Liver (tissue), 9 donors: ENCODE measurements around the gene RUSC2. TPM values are rescaled to one million over a fixed set of nuclear protein-coding genes. Genes with fewer than 3 reads are reported as not detected.
"Not testable (repeated sequence)": the region's sequence is repeated elsewhere in the genome, so short reads cannot be mapped to it uniquely, and the experiment has no call there.

Experiments
- DNase-seq: peaks from one replicate; pipeline ENCODE4 v3.0.0-alpha.2; 2017; ENCODE audit warnings: low spot score
- H3K27ac ChIP-seq, 2 donors: one replicate each; pipeline ENCODE4 v1.7.0; 2013; ENCODE audit warnings: inconsistent platforms in 2 of 2, low read length in 2 of 2, control low read depth in 1 of 2, low read depth in 1 of 2, mild to moderate bottlenecking in 1 of 2
- H3K27me3 ChIP-seq, 4 donors: one replicate each; pipeline versions ENCODE4 v1.6.1 to v1.7.0; 2013; ENCODE audit warnings: low read length in 3 of 4, inconsistent platforms in 1 of 4, mild to moderate bottlenecking in 1 of 4, moderate library complexity in 1 of 4; ENCODE audit not compliant: control insufficient read depth in 4 of 4, insufficient read depth in 4 of 4
- H3K36me3 ChIP-seq, 4 donors: one replicate each; pipeline versions ENCODE4 v1.6.1 to v1.7.0; 2013; ENCODE audit warnings: low read length in 3 of 4, mild to moderate bottlenecking in 3 of 4, low read depth in 1 of 4, moderate library complexity in 1 of 4; ENCODE audit not compliant: control insufficient read depth in 4 of 4, insufficient read depth in 3 of 4
- H3K4me1 ChIP-seq, 4 donors: one replicate each; pipeline versions ENCODE4 v1.6.1 to v1.7.0; 2013; ENCODE audit warnings: low read length in 3 of 4, mild to moderate bottlenecking in 3 of 4, moderate library complexity in 1 of 4; ENCODE audit not compliant: control insufficient read depth in 4 of 4, insufficient read depth in 4 of 4
- H3K4me3 ChIP-seq, 3 donors: one replicate each; pipeline versions ENCODE4 v1.6.1 to v1.7.0; 2013; ENCODE audit warnings: low read length in 3 of 3, control low read depth in 1 of 3, low read depth in 1 of 3, mild to moderate bottlenecking in 1 of 3
- H3K9ac ChIP-seq, 2 donors: one replicate each; pipeline ENCODE4 v1.7.0; 2013; ENCODE audit warnings: low read length in 2 of 2, mild to moderate bottlenecking in 2 of 2, moderate library complexity in 2 of 2, control low read depth in 1 of 2, low read depth in 1 of 2
- H3K9me3 ChIP-seq, 4 donors: one replicate each; pipeline versions ENCODE4 v1.6.1 to v1.7.0; 2013; ENCODE audit warnings: low read length in 3 of 4; ENCODE audit not compliant: control insufficient read depth in 4 of 4
- CTCF ChIP-seq: fragments of 150-350 bp; IDR thresholded peaks from 2 replicates; pipeline ENCODE4 v1.5.1; 2017; ENCODE audit warnings: improper control_type of control experiment, low read depth, low read length; ENCODE audit not compliant: missing input control
- EGR1 ChIP-seq, 2 donors: IDR thresholded peaks; 2 replicates each; pipeline ENCODE4 v1.6.1; 2016 to 2018; ENCODE audit warnings: antibody characterized with exemption in 2 of 2, low read depth in 2 of 2
- FOXA1 ChIP-seq: IDR thresholded peaks from 2 replicates; pipeline ENCODE4 v1.6.1; 2016; ENCODE audit warnings: antibody characterized with exemption
- FOXA2 ChIP-seq: IDR thresholded peaks from 2 replicates; pipeline ENCODE4 v1.6.1; 2016; ENCODE audit warnings: antibody characterized with exemption
- GABPA ChIP-seq, 2 donors: IDR thresholded peaks in 1 of 2; conservative IDR thresholded peaks in 1 of 2; 2 replicates each; pipeline ENCODE4 v1.6.1; 2016; ENCODE audit warnings: antibody characterized with exemption in 2 of 2, mild to moderate bottlenecking in 1 of 2, moderate library complexity in 1 of 2
- HNF4A ChIP-seq, 2 donors: conservative IDR thresholded peaks; 2 replicates each; pipeline ENCODE4 v1.6.1; 2016; ENCODE audit warnings: antibody characterized with exemption in 2 of 2, mild to moderate bottlenecking in 2 of 2
- HNF4G ChIP-seq: IDR thresholded peaks from 2 replicates; pipeline ENCODE4 v1.6.1; 2016; ENCODE audit warnings: antibody characterized with exemption
- JUND ChIP-seq, 2 donors: IDR thresholded peaks; 2 replicates each; pipeline ENCODE4 v1.6.1; 2016; ENCODE audit warnings: antibody characterized with exemption in 2 of 2
- MAX ChIP-seq: IDR thresholded peaks from 2 replicates; pipeline ENCODE4 v1.6.1; 2016; ENCODE audit warnings: antibody characterized with exemption
- NR2F2 ChIP-seq: IDR thresholded peaks from 2 replicates; pipeline ENCODE4 v1.6.1; 2016; ENCODE audit warnings: antibody characterized with exemption
- RAD21 ChIP-seq, 2 donors: IDR thresholded peaks; 2 replicates each; pipeline ENCODE4 v1.6.1; 2016; ENCODE audit warnings: antibody characterized with exemption in 2 of 2, mild to moderate bottlenecking in 2 of 2
- REST ChIP-seq: IDR thresholded peaks from 2 replicates; pipeline ENCODE4 v1.6.1; 2016; ENCODE audit warnings: antibody characterized with exemption, mild to moderate bottlenecking
- RXRA ChIP-seq, 2 donors: IDR thresholded peaks; 2 replicates each; pipeline ENCODE4 v1.6.1; 2017 to 2018; ENCODE audit warnings: antibody characterized with exemption in 2 of 2, mild to moderate bottlenecking in 1 of 2
- SP1 ChIP-seq: IDR thresholded peaks from 2 replicates; pipeline ENCODE4 v1.6.1; 2018; ENCODE audit warnings: antibody characterized with exemption, mild to moderate bottlenecking
- TAF1 ChIP-seq: conservative IDR thresholded peaks from 2 replicates; pipeline ENCODE4 v1.6.1; 2016; ENCODE audit warnings: antibody characterized with exemption, mild to moderate bottlenecking
- YY1 ChIP-seq: IDR thresholded peaks from 2 replicates; pipeline ENCODE4 v1.6.1; 2016; ENCODE audit warnings: antibody characterized with exemption, mild to moderate bottlenecking
- WGBS: extraction: QIAGEN DNeasy Blood & Tissue Kit; methylation state at CpG from one replicate; pipeline ENCODE4 v1.1.7; 2013; 5-methylcytosine and 5-hydroxymethylcytosine counted together
- polyA plus RNA-seq, 2 donors: library from polyadenylated mRNA; stranded (reverse) in 1 of 2; unstranded in 1 of 2; fragments of 200-250 nt in 1 of 2; fragments of >200 nt in 1 of 2; fragmentation: Nextera tagmentation in 1 of 2; extraction: Ambion mirVana in 1 of 2; gene quantifications; one replicate each; pipeline versions ENCODE4 v1.2.1 to v1.2.3, GENCODE V29; 2013 to 2015
- total RNA-seq, 2 donors: library from RNA; depleted of rRNA; stranded (reverse); fragments of >200 nt; gene quantifications; one replicate each; pipeline ENCODE4 v1.2.3, GENCODE V29; 2014
- TF ChIP-seq, protein P1 (sequence below): IDR thresholded peaks from 2 replicates; pipeline ENCODE4 v1.6.1; 2016; ENCODE audit warnings: antibody characterized with exemption
- TF ChIP-seq, protein P2 (sequence below): IDR thresholded peaks from 2 replicates; pipeline ENCODE4 v1.6.1; 2016; ENCODE audit warnings: antibody characterized with exemption
- donor health status: healthy.
- donor health status: healthy.
- donor health status: healthy.
- donor health status: healthy.
- donor health status: healthy.

Gene RUSC2
- total and polyA plus RNA-seq, 4 donors: 2.1 to 6.3 (median 4.3) TPM

GRCh38 chr9:35490910-35491465, 1.1 kb downstream of the RUSC2 start:
- H3K4me1 ChIP-seq: peaks cover 5 to 26% (median 12%) of the 10 kb centered on the region in 4 donors
- peak overlapping the region; percentile 31 to 75 for H3K9ac ChIP-seq
- TF ChIP-seq, protein P1, sequence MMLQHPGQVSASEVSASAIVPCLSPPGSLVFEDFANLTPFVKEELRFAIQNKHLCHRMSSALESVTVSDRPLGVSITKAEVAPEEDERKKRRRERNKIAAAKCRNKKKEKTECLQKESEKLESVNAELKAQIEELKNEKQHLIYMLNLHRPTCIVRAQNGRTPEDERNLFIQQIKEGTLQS: no peak
- TF ChIP-seq REST (no peak), TAF1 (no peak), MAX (no peak), RAD21 (IDR thresholded peaks at IDR 0.05) (no peak), HNF4G (no peak), HNF4A (conservative IDR thresholded peaks at IDR 0.05) (no peak), FOXA2 (no peak), SP1 (no peak), RXRA (IDR thresholded peaks at IDR 0.05) (no peak), EGR1 (IDR thresholded peaks at IDR 0.05; ENCODE audit: low read depth in 2 of 2) (no peak), FOXA1 (no peak), CTCF (no peak), GABPA (IDR thresholded peaks at IDR 0.05 in 1 of 2, conservative IDR thresholded peaks at IDR 0.05 in 1 of 2) (no peak), YY1 (no peak), JUND (IDR thresholded peaks at IDR 0.05) (no peak), NR2F2 (no peak)
- TF ChIP-seq, protein P2, sequence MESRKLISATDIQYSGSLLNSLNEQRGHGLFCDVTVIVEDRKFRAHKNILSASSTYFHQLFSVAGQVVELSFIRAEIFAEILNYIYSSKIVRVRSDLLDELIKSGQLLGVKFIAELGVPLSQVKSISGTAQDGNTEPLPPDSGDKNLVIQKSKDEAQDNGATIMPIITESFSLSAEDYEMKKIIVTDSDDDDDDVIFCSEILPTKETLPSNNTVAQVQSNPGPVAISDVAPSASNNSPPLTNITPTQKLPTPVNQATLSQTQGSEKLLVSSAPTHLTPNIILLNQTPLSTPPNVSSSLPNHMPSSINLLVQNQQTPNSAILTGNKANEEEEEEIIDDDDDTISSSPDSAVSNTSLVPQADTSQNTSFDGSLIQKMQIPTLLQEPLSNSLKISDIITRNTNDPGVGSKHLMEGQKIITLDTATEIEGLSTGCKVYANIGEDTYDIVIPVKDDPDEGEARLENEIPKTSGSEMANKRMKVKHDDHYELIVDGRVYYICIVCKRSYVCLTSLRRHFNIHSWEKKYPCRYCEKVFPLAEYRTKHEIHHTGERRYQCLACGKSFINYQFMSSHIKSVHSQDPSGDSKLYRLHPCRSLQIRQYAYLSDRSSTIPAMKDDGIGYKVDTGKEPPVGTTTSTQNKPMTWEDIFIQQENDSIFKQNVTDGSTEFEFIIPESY: no peak
- no peaks in the 10 kb centered on the region for H3K27me3 ChIP-seq
- WGBS: 47% methylated on average over 12 of the region's 12 CpGs
- H3K9me3 ChIP-seq: no peaks in the 10 kb centered on the region
- no peak for DNase-seq
- H3K27ac ChIP-seq: peak overlapping the region; percentile 93 to 95
- no peaks in the 10 kb centered on the region for H3K36me3 ChIP-seq
- H3K4me3 ChIP-seq: peak overlapping the region; percentile 73 to 80 (median 74)

- H3K27me3 ChIP-seq, H3K4me3 ChIP-seq, H3K36me3 ChIP-seq, H3K9me3 ChIP-seq, H3K27ac ChIP-seq, H3K9ac ChIP-seq, DNase-seq: not testable (repeated sequence)
- H3K4me1 ChIP-seq: peaks cover 5 to 26% (median 12%) of the 10 kb centered on the region in 4 donors
- WGBS: 88% methylated on average over 1 of the region's 1 CpG
Measured at GRCh38 chr9:35493119-35493518, 3.2 kb downstream of the RUSC2 start.
